ENCODE measurements around the gene ARHGAP35.

DNA sequence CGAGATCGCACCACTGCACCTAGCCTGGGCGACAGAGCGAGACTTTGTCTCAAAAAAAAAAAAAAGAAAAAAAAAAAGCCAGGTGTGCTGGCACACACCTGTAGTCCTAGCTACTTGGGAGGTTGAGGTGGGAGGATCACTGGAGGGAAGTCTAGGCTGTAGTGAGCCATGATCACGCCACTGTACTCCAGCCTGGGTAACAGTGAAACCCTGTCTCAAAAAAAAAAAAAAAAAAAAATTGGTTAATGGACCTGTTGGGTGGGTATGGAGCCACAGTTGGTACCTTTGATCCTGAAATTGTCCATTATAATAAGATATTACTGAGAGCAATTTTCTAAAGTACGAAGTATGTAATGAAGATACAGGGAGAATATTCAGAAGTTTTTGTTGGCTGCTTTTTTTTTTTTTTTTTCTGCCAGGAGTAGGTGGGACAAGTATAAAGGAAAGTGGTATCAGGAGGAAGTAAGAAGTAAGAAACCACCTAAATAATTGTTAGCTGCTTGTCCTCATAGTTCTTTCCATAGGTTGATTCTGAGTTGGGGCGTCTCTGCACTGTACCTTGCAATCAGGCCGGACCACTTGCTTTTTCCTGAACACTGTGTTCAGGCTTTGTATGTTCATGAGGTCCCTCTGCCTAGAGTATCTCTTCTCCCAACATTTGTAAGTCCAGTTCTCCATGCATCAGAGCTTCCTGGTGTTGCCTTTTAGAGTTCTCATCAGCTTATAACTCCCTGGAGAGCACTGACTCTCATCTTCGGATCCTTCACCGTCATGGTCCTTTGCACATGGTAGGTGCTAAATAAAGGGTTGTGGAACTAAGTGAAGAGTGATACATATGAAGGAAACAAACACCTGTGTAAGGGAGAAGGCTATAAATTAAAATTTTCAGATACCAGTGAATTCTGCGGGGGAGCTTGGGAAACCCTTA is 31.7 kb downstream of the ARHGAP35 start:
- TF ChIP-seq TCF12 (IDR thresholded peaks at IDR 0.05; ENCODE audit: low read depth) (no peak), YY1 (IDR thresholded peaks at IDR 0.05; ENCODE audit: low read depth) (no peak), EP300 (IDR thresholded peaks at IDR 0.05; ENCODE audit: borderline replicate concordance) (no peak), EGR1 (IDR thresholded peaks at IDR 0.05) (no peak), TAF1 (IDR thresholded peaks at IDR 0.05; ENCODE audit: low read depth) (no peak), NFIC (IDR thresholded peaks at IDR 0.05) (no peak)
- TF ChIP-seq, protein P1, sequence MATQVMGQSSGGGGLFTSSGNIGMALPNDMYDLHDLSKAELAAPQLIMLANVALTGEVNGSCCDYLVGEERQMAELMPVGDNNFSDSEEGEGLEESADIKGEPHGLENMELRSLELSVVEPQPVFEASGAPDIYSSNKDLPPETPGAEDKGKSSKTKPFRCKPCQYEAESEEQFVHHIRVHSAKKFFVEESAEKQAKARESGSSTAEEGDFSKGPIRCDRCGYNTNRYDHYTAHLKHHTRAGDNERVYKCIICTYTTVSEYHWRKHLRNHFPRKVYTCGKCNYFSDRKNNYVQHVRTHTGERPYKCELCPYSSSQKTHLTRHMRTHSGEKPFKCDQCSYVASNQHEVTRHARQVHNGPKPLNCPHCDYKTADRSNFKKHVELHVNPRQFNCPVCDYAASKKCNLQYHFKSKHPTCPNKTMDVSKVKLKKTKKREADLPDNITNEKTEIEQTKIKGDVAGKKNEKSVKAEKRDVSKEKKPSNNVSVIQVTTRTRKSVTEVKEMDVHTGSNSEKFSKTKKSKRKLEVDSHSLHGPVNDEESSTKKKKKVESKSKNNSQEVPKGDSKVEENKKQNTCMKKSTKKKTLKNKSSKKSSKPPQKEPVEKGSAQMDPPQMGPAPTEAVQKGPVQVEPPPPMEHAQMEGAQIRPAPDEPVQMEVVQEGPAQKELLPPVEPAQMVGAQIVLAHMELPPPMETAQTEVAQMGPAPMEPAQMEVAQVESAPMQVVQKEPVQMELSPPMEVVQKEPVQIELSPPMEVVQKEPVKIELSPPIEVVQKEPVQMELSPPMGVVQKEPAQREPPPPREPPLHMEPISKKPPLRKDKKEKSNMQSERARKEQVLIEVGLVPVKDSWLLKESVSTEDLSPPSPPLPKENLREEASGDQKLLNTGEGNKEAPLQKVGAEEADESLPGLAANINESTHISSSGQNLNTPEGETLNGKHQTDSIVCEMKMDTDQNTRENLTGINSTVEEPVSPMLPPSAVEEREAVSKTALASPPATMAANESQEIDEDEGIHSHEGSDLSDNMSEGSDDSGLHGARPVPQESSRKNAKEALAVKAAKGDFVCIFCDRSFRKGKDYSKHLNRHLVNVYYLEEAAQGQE (IDR thresholded peaks at IDR 0.05; ENCODE audit: low read depth) = no peak
- TF ChIP-seq, protein P2, sequence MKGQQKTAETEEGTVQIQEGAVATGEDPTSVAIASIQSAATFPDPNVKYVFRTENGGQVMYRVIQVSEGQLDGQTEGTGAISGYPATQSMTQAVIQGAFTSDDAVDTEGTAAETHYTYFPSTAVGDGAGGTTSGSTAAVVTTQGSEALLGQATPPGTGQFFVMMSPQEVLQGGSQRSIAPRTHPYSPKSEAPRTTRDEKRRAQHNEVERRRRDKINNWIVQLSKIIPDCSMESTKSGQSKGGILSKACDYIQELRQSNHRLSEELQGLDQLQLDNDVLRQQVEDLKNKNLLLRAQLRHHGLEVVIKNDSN (IDR thresholded peaks at IDR 0.05) = no peak
- TF ChIP-seq, protein P3, sequence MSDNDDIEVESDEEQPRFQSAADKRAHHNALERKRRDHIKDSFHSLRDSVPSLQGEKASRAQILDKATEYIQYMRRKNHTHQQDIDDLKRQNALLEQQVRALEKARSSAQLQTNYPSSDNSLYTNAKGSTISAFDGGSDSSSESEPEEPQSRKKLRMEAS (IDR thresholded peaks at IDR 0.05) = no peak

Data from Ishikawa (cell line).